Activated effector memory CD4-positive, alpha-beta T cell treated with anti-CD3 and anti-CD28 coated beads, Interleukin-2, amount 50 U/mL, for 16 hours (primary cell): ENCODE measurements around the gene PLEKHG2.
A peak's percentile ranks its signal among the peaks of the same experiment; 100 is the strongest.
"Not testable (repeated sequence)": the region's sequence is repeated elsewhere in the genome, so short reads cannot be mapped to it uniquely, and the experiment has no call there.

Experiments
- DNase-seq: peaks from one replicate; pipeline ENCODE4 v3.0.0-alpha.2; 2020

The PLEKHG2 gene, protein sequence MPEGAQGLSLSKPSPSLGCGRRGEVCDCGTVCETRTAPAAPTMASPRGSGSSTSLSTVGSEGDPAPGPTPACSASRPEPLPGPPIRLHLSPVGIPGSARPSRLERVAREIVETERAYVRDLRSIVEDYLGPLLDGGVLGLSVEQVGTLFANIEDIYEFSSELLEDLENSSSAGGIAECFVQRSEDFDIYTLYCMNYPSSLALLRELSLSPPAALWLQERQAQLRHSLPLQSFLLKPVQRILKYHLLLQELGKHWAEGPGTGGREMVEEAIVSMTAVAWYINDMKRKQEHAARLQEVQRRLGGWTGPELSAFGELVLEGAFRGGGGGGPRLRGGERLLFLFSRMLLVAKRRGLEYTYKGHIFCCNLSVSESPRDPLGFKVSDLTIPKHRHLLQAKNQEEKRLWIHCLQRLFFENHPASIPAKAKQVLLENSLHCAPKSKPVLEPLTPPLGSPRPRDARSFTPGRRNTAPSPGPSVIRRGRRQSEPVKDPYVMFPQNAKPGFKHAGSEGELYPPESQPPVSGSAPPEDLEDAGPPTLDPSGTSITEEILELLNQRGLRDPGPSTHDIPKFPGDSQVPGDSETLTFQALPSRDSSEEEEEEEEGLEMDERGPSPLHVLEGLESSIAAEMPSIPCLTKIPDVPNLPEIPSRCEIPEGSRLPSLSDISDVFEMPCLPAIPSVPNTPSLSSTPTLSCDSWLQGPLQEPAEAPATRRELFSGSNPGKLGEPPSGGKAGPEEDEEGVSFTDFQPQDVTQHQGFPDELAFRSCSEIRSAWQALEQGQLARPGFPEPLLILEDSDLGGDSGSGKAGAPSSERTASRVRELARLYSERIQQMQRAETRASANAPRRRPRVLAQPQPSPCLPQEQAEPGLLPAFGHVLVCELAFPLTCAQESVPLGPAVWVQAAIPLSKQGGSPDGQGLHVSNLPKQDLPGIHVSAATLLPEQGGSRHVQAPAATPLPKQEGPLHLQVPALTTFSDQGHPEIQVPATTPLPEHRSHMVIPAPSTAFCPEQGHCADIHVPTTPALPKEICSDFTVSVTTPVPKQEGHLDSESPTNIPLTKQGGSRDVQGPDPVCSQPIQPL (N-terminal part only)

DNA sequence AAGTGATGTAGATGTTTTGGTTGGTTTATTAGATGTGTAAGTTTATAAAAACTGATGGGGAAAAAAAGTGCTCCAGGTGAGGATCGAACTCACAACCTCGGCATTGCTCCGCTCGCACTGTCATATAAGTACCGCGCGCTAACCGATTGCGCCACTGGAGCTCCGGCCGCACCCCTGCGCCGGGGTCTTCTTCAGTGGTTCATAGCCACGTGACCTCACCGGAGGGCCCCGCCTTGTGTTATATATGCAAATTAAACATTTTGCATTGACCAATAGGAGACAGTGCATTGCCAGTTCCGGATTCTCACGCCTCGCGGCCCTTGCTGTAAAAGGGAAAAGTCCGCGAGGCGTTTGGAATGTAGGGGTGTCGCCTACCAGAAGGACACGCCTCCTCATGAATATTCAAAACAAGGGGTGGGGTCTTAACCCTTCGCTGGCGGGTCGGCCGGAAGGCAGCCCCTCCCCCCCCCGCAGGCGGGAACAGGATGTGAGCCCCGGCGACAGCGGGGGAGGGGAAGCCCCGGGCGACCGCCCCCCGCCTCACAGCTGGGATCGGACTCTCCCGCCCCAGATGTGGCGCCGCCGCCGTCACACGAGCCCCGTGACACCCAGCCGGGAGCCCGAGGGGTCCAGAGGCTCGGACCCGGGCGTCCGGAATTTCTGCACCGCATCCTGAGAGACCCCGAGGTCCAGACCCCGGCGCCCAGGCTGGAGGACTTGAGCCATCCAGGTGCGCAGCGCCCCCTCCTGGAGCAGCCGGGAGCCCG is at the start of gene PLEKHG2:
PLEKHG2 (plus strand) TSS at position 570 of the 767 bp plus-strand sequence. CDS start 1,418 bp downstream, outside the sequence.
- peak; percentile 98 for DNase-seq

DNA sequence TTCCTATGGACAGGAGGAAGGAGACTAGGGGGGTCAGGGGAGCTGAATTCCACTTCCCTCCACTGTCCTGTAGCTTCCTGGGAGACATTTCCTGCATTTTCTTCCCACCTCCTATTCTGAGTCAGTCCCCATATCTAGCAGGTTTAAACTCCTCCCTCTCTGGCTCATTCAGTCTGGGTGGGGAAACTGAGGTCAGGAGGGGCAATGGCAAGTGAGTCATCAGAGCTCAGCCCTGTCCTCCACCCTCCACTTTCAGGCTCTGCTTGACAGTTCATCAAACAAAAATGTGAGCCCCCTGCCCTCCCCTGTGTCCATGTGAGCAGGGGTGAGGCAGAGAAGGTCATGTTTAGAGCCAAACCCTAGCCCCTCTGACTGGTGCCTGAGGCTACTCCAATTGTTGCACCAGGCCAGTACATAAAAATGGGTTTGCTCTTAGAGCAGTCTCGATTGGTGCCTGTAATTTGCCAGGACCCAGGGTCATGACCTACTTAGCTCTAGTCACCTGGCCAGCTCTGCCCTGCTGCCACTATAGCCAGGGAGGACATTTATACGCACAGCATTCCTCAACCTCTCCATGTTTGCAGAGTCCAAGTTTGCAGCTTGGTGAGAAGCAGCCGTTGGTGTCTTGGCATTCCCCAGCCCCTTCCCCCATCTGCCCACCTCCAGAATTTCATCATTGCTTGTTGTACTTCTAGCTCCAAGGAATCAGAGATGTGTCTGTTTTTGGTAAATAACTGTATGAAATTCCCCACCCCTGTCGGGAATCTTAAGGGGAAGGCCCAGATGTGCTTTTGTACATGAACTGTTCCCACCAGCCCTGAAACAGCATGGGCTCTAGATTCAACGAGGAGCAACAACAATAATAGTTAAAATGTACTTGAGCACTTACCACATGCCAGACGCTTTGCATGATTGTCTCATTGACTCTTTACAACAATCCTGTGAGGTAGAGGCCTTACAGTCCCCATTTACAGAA is 49.5 kb upstream of the PLEKHG2 start:
- DNase-seq = no peak

DNA sequence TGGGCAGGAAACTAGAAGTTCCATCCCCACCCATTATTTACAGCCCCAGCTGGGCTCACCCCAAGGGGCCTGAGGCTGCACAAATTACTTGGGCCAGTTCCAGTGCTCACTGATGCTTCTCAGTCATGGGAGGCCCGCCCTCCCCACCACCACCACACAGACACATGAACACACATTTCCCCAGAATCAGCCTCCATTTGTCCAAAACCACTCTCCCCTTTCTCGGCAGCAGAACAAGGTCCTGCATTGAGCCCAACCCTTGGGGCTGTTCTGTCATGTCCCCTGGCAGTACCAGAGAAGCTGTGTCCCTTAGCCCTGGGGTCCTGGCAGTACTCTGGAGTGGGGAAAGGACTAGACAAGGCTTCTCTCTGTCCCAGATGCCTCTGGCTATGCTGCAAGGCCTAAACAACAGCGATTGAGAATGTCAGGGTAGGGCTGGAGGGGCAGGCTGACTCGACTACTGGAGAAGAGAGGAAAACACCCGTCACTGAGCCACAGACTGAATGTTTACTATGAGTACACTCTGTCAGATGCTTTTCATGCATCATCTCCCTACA is 48.5 kb upstream of the PLEKHG2 start:
- no peak for DNase-seq

DNA sequence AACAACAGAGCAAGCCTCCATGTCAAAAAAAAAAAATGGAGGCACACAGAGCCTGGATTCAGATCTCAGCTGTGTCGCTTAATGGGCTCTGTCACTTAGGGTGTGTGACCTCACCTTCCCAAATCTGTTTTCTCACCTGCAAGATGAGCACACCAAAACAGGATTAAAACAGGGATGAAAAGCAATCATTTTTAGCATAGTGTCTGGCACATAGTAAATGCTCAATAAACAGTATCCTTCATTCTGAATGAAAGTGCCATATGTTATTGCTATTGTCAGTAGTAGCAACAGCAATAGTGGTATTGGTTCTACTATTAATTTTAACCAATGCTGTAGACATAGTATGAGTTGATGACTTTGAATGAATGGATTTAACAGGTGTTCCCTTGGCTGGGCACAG is 46.9 kb upstream of the PLEKHG2 start:
- DNase-seq = no peak

DNA sequence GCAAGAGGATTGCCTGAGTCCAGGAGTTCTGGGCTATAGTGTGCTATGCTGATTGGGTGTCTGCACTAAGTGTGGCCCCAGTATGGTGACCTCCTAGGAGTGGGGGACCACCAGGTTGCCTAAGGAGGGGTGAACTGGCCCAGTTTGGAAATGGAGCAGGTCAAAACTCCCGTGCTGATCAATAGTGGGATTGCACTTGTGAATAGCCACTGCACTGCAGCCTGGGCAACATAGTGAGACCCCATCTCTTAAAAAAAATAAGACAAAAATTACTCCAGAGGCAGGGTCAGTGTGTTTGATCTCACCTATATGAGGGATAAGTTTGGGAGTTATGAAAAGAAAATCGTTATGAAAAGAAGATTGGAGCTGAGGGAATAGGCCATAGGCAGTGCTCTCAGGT is 43.3 kb upstream of the PLEKHG2 start:
- no peak for DNase-seq

DNA sequence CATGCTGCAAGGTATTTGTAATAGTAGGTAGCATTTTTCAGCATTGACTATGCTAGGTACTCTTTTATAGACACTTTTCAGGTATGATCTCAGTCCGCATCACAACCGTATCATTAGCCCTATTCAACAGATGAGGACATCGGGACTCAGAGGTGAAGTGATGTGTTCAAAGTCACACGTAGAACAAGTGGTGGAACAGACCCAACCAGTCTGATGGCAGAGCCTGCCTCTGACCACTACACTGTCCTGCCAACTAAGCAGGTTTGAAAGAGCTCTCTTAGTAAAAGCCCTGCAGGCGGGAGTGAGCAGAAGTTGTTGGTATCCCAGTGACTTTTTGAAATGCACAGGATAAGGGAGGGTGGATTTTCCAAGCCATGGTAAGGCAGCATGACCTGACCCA is 41.7 kb upstream of the PLEKHG2 start:
- DNase-seq = no peak

DNA sequence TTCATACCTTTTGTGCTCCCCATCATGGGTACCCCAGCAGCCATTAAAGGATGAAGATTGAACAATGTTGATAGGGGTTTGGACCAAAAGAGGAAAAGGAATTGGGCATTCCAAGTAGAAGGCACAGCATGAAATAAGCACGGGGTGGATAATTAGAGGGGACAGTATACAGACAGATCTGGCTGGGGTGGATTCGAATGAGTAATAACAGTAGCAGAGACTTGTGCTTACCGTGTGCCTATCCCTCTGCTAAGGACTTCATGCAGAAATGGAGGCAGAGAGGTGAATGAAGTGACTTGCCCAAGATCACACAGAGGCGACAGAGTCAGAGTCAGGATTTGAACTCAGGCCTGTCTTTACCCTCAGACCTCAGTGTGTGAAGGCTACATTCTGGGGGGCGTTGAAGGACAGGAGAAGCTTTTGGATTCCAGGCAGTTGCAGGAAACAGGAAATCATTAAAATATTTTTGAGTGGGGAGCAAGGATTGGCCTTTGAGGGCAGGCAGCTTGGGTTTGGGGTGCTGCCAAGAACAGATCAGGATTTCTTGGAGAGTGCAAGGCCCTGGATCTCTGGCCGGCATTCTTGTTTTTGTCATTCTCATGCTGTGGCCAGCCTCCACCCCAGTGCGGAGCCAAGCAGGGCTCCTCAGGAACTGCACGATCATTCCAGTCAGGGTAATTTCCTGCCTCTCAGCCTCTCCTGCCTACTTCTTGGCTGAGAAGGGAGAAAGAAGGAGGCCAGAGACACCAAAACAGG is 40.2 kb upstream of the PLEKHG2 start:
- DNase-seq = no peak

DNA sequence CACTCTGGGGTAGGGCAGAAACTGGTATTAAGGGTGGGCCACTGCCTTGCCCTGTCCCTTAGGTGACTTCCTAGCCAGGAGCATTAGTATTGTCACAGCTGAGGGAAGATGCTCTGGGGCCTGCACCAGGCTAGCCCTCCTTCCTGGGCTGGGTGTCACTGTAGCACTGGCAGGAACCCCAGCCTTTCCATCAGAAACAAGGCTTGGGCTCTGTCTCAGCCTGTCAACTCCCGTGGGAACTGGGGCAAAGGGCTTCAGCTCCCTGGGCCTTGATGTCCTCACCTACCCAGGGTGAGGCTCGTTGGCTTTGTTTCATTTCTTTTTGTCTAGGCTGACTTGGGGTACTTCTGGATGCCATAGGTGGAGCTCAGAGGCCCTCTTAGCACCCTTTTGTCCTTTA is 39.5 kb upstream of the PLEKHG2 start:
- no peak for DNase-seq

DNA sequence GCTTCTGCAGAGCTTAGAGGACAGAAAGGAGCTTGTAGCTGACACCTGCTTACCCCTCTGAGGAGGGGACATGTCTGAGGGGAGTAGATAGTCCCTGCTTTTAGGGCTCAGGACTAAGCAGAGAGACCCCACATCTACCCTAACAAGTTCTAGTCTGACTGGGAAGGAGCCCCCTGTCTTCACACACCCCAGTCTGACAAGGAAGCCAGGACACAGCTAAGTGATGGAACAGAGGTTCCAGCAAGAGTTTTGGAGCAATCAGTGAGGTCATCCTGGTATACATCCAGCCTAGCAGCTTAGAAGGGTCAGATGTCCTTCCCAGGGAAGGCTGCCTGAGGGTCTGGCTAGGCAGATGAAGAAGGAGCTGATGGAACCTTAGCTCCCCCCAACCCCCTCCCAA is 36.5 kb upstream of the PLEKHG2 start:
- DNase-seq = no peak

DNA sequence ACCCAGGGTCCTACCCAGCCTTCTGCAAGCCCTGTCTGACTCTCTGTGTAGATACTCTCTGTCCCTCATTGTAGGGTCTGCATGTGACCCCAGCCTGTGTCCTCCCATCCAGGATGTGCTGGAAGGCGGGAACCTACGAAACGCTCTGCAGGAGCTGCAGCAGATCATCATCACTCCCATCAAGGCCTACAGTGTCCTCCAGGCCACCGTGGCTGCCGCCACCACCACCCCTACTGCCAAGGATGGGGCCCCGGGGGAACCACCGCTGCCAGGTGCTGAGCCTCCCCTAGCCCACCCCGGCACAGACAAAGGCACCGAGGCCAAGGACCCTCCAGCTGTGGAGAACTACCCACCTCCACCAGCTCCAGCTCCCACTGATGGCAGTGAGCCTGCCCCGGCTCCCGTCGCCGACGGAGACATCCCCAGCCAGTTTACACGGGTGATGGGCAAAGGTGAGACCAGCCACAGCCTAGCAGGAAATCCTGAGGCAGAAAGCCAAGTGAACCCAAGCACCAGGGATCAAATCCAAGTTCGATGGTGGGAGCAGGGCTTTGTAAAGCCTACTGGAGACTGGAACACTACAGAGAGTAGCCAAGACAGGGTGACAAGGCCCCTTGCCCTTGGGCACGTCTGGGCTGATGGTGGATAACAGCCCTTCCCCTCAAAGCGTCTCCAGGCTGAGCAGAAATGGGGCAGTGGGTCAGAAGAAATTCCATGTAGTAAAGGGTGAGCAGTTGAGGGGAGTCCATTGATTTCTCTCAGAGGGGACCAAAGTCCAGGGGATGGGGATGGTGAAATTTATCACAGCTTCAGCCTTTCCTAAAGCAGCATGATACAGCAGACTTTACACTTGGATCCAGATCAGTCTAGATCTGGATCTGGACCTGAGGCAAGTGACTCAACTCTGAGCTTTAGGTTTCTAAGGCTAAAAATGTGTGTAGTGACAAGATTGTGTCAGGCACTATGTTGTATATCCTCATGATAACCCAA is 34.8 kb upstream of the PLEKHG2 start:
- DNase-seq = no peak

DNA sequence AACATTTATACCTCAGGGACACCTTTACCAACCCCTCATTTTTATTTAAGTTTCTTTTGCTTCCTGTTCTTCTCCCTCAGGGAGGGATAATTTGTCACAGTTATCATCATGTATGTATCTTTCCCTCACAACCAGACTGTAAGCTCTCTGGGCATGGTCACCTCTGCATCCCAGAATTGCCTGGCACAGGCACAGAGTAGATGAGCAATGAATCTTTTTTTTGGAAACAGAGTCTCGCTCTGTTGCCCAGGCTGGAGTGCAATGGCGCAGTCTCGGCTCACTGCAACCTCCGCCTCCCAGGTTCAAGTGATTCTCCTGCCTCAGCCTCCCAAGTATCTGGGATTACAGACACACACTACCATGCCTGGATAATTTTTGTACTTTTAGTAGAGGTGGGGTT is 33.1 kb upstream of the PLEKHG2 start:
- not testable (repeated sequence) for DNase-seq

DNA sequence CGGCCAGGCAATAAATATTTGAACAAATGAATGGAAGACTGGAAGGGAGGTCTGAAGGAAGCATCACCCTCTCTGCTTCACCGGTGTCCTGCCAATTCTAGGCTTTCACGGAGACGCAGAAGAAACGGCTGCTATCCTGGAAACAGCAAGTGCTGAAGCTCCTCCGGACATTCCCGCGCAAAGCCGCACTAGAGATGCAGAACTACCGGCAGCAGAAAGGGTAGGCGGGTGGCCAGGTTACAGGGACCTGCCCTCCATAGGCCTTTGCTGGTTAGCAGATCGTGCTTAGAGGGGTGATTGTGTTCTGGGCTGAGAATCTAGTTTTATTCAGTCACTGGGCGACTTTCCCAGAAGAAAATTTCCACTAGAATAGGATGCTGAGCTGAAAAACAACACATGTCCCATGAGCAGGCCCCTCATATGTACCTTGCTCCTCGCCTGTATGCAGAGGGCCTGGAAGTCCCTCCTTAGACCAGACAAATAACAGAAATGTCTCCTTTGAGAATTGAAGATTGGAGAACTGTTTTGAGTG is 32.5 kb upstream of the PLEKHG2 start:
- no peak for DNase-seq

DNA sequence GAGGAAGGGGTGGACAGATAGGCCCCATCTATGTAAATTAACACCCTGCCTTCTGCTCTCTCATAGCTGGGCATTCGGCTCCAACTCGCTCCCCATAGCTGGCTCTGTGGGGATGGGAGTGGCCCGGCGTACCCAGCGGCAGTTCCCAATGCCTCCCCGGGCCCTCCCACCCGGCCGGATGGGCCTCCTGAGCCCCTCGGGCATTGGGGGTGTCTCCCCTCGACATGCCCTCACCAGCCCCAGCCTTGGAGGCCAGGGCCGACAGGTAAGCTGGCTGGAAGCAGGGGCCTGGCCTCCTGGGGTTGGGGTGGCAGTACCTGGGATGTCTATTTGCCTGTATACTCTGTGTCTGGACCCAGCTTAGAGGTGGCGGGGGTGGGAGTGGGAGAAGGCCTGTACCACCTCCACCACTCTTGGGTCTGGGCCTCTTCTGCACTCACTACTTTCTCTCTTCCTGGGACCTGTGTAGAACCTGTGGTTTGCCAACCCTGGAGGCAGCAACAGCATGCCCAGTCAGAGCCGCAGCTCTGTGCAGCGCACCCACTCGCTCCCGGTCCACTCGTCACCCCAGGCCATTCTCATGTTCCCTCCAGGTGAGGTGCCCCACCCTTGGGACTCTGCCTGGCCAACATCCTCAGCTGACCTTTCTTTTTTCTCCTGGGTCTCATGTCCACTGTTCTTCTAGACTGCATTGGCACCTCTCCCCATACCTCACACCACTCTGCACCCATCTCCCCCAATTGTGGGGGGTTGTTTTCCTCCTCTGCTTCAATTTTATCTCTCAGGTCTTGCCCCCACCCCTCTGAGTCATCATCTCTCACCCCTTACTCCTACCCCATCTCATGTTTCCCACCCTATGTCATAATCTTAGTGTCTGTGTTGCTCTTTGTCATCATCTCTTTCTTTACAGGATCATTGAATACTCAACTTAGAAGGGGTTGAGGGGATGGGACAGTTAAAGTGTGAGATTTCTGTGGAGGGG is 31.7 kb upstream of the PLEKHG2 start:
- no peak for DNase-seq

DNA sequence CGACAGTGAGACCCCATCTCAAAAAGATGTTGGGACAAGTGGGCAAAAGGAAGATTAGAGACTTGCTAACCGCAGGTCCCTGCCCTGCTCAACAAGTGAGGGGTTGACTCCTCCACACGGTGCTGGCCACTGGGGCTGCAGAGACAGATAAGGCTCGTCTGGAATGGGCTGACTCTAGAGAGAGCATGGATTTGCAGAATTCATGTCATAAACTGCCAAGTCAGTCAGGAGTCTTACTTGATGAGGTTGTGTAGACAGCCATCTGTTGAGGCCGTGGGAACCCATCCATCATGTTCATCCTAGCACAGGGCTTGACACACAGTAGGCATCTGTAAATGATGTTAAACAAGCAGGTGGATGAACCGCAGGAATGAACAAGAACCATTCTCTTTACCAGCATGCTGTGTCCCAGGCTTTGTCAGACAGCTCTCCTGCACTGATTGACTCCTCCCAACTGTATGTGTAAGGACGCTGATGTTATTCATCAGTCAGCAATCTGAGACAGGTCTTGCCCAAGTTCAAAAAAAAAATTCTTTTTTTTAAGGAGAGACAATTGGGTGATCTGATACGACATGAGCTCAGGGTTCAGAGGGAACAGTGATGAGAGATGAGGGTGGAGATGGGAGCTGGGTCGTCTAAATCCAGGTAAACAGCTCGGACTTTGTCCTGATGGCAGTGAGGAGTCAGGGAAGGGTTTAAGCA is 30.4 kb upstream of the PLEKHG2 start:
- DNase-seq = no peak

DNA sequence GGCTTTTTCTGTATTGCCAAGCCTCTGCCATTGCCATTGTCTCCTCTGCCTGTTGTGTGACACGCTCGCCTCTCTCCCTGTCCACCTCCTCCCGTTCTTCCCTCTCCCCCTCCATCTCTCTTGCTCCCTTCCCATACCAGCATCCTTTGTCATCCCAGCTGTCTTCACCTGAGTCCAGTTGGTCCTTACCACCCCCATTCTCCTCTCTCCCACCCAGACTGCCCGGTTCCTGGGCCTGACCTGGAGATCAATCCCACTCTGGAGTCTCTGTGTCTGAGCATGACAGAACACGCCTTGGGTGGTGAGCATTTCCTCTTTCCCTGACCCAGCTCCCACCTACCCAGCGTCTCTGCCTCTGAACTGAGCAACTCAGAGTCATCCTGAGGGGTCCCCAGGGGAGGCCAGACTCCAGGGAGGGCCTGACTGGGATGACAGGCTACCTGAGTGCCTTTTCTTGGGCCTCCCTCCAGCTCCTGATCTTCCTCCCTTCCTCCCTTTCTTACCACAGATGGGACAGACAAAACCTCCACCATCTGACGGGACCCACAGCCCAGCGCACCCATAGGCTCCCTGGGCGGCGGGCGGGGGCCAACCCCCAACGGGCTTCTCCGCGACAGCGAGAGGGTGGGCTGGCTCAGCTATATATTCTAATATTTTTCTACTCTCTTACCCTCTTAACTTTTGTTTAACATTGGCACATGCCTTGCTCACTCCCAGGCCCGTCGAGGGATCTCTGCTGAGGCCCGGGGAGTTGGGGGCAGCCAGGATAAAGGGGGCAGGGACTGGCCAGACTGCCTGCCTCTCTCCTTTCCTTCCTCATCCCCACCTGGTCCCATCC is 29.3 kb upstream of the PLEKHG2 start:
- no peak for DNase-seq
